GOT3 (cell line): ENCODE data around the gene ERCC3.
A peak's percentile ranks its signal among the peaks of the same experiment; 100 is the strongest.
"Not testable (repeated sequence)": the region's sequence is repeated elsewhere in the genome, so short reads cannot be mapped to it uniquely, and the experiment has no call there.

Experiments used
- DNase-seq: peaks from one replicate; lab custom pipeline; 2025; ENCODE audit warnings: mixed read lengths; lab: John Stamatoyannopoulos, UW

ERCC3 gene

GRCh38 chr2:127226132-127226519 is 67.8 kb downstream of the ERCC3 start:
- no peak for DNase-seq

- DNase-seq: no peak
Measured at GRCh38 chr2:127225186-127225960, 68.6 kb downstream of the ERCC3 start.

- DNase-seq: not testable (repeated sequence)
Measured at GRCh38 chr2:127224135-127224534, 69.8 kb downstream of the ERCC3 start.

- DNase-seq: no peak
Measured at GRCh38 chr2:127220768-127221527, 73.0 kb downstream of the ERCC3 start.

GRCh38 chr2:127220102-127220767 is 73.7 kb downstream of the ERCC3 start, which contains the start of gene CYP27C1:
CYP27C1 (minus strand) TSS chr2:127220299; CDS start chr2:127220270, 29 bp downstream.
- no peak for DNase-seq

- DNase-seq: no peak
Measured at GRCh38 chr2:127219171-127220070, 74.5 kb downstream of the ERCC3 start.

- DNase-seq: no peak
Measured at GRCh38 chr2:127218812-127219170, 75.2 kb downstream of the ERCC3 start.

- peak; percentile 27 for DNase-seq
Measured at GRCh38 chr2:127217470-127218325, 76.2 kb downstream of the ERCC3 start.

GRCh38 chr2:127216593-127216992 is 77.4 kb downstream of the ERCC3 start:
- no peak for DNase-seq

- no peak for DNase-seq
Measured at GRCh38 chr2:127216095-127216494, 77.8 kb downstream of the ERCC3 start.

- DNase-seq: not testable (repeated sequence)
Measured at GRCh38 chr2:127214201-127214600, 79.7 kb downstream of the ERCC3 start.

- DNase-seq: no peak
Measured at GRCh38 chr2:127208313-127208712, 85.6 kb downstream of the ERCC3 start.
